ENCODE measurements around the gene RASSF6. TPM values are rescaled to one million over a fixed set of nuclear protein-coding genes. Genes with fewer than 3 reads are reported as not detected.

Gene RASSF6
- total RNA-seq, 1 experiment from 2014 or later: 0.59 TPM

- POLR2A ChIA-PET (ENCODE audit: unreplicated experiment): no interaction called here
- Histone ChIP-seq H3K27ac (no peak overlapping the region), H2AFZ (no peak overlapping the region), H3K4me2 (no peak overlapping the region), H4K20me1 (ENCODE audit: insufficient read depth) (no peaks in the 10 kb centered on the region), H3K36me3 (ENCODE audit: low read depth) (no peaks in the 10 kb centered on the region), H3K27me3 (ENCODE audit: insufficient read depth, low read depth) (no peaks in the 10 kb centered on the region), H3F3A (ENCODE audit: insufficient read depth, low read depth) (no peaks in the 10 kb centered on the region), H3K79me2 (ENCODE audit: low read depth) (no peaks in the 10 kb centered on the region), H3K4me3 (no peak overlapping the region), H3K9me2 (ENCODE audit: insufficient read depth) (no peaks in the 10 kb centered on the region), H3K9me3 (ENCODE audit: insufficient read depth, low read depth) (no peaks in the 10 kb centered on the region), H3K4me1 (replicated peaks; ENCODE audit: insufficient read depth) (peaks cover 11% of the 10 kb centered on the region)
- BruUV-seq (replicated peaks): no TSS peak
- TF ChIP-seq CTCF (conservative IDR thresholded peaks at IDR 0.05): no peak
- CTCF ChIA-PET: no interaction called here
- no peak for DNase-seq
- intact Hi-C loops (cut with micrococcal nuclease; ENCODE audit: unreplicated experiment): no loop called here
Observed at GRCh38 chr4:73603854-73604584, 16.2 kb downstream of the RASSF6 start.

GRCh38 chr4:73603271-73603710 is 16.9 kb downstream of the RASSF6 start:
- H3K9me2 ChIP-seq (ENCODE audit: insufficient read depth): no peaks in the 10 kb centered on the region
- H2AFZ ChIP-seq: no peak overlapping the region
- no peaks in the 10 kb centered on the region for H3K79me2 ChIP-seq (ENCODE audit: low read depth)
- no peaks in the 10 kb centered on the region for H3K27me3 ChIP-seq (ENCODE audit: insufficient read depth, low read depth)
- ChIA-PET CTCF (no interaction called here), POLR2A (ENCODE audit: unreplicated experiment) (no interaction called here)
- BruUV-seq (replicated peaks): no TSS peak
- H3F3A ChIP-seq (ENCODE audit: insufficient read depth, low read depth): no peaks in the 10 kb centered on the region
- H3K27ac ChIP-seq: no peak overlapping the region
- H3K9me3 ChIP-seq (ENCODE audit: insufficient read depth, low read depth): no peaks in the 10 kb centered on the region
- peaks cover 11% of the 10 kb centered on the region; the same call in 1 of the 2 replicates for H3K4me1 ChIP-seq (replicated peaks; ENCODE audit: insufficient read depth)
- intact Hi-C loops (cut with micrococcal nuclease; ENCODE audit: unreplicated experiment): no loop called here
- no peak for TF ChIP-seq EZH2 (IDR thresholded peaks at IDR 0.05; ENCODE audit: low read depth)
- no peak for TF ChIP-seq CTCF (conservative IDR thresholded peaks at IDR 0.05)
- H3K36me3 ChIP-seq (ENCODE audit: low read depth): no peaks in the 10 kb centered on the region
- H4K20me1 ChIP-seq (ENCODE audit: insufficient read depth): no peaks in the 10 kb centered on the region
- no peak overlapping the region for H3K4me3 ChIP-seq
- no peak for DNase-seq
- no peak overlapping the region for H3K4me2 ChIP-seq

GRCh38 chr4:73600954-73601353 is 19.3 kb downstream of the RASSF6 start:
- H3K4me2 ChIP-seq: no peak overlapping the region
- intact Hi-C loops (cut with micrococcal nuclease; ENCODE audit: unreplicated experiment): no loop called here
- no peaks in the 10 kb centered on the region for H3K36me3 ChIP-seq (ENCODE audit: low read depth)
- no peak for TF ChIP-seq EZH2 (IDR thresholded peaks at IDR 0.05; ENCODE audit: low read depth)
- TF ChIP-seq CTCF (conservative IDR thresholded peaks at IDR 0.05): no peak
- no peak overlapping the region for H3K27ac ChIP-seq
- no peaks in the 10 kb centered on the region for H3K9me2 ChIP-seq (ENCODE audit: insufficient read depth)
- CTCF ChIA-PET: no interaction called here
- no peaks in the 10 kb centered on the region for H3K79me2 ChIP-seq (ENCODE audit: low read depth)
- no peaks in the 10 kb centered on the region for H3K27me3 ChIP-seq (ENCODE audit: insufficient read depth, low read depth)
- peaks cover 11% of the 10 kb centered on the region; the same call in 1 of the 2 replicates for H3K4me1 ChIP-seq (replicated peaks; ENCODE audit: insufficient read depth)
- no peak overlapping the region for H3K4me3 ChIP-seq
- no peaks in the 10 kb centered on the region for H3K9me3 ChIP-seq (ENCODE audit: insufficient read depth, low read depth)
- BruUV-seq (replicated peaks): no TSS peak
- no peaks in the 10 kb centered on the region for H3F3A ChIP-seq (ENCODE audit: insufficient read depth, low read depth)
- no peak overlapping the region for H2AFZ ChIP-seq
- POLR2A ChIA-PET (ENCODE audit: unreplicated experiment): no interaction called here
- no peaks in the 10 kb centered on the region for H4K20me1 ChIP-seq (ENCODE audit: insufficient read depth)
- DNase-seq: no peak
